ENCODE measurements around the gene ZNF384.

ZNF384 gene

DNA sequence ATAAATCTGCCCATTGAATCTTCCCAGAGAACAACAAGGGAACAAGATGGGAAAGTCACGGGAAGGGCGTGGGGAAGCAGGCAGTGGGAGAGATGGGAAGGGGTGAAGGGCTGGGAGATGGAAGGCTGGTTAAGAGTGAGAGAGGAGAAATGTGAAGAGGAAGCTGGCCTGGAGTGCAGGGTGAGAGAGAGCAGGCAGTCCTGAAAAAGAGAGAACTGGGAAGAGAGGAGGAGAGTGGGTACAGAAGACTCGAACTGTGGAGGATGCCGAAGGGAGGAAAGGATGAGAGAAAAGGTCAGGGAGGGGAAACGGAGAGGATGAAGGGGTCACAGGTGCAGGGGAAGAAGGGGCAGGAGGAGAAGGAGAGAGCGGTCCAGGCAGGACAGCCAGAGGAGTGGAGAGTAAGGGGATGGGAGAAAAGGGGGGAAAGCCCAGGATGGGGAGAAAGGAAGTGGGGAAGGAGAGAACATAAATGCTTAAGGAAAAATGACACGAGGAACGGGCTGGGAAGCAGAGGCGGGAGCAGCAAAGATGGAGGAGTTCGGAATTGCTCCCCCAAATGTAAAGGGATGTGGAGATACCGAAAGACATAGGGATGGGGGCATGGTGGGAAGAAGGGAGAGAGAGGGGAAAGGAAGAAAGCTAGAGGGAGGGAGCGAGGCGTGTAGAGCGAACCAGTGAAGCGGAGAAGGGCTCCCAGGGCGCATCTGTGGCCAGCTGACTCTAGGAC is 10.2 kb upstream of the ZNF384 start:
- DNase-seq (ENCODE audit: low spot score) = no peak

DNA sequence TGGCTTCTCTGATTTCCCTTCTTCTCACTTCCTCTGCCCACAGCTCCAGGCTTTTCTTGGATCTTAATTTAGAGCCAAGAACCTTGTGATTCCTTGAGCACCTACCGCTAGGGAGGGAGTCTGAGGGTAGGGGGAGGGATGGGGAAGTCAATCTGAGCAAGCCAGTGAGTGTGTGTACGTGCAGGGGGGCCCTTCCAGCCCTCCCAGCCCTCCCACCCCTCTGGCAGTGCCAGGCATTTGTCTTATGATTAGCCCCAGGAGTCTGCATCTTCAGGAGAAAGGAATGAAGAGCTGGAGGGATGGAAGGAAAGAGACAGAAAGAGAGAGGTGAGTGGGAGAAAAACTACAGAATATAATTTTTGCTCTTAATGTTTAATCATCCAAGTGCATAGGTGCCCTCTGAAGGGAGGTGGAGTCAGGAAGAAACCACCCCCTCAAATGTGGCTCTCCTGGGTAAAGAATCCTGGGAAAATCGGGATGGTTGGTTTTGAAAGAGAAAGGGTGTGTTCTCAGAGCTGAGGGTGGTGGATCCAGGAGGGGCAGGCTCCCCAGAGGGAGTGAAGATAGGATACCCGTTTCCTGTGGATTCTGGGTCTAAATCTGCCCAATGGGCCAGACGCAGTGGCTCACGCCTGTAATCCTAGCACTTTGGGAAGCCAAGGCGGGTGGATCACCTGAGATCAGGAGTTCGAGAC is 9.3 kb upstream of the ZNF384 start:
- no peak for DNase-seq (ENCODE audit: low spot score)

DNA sequence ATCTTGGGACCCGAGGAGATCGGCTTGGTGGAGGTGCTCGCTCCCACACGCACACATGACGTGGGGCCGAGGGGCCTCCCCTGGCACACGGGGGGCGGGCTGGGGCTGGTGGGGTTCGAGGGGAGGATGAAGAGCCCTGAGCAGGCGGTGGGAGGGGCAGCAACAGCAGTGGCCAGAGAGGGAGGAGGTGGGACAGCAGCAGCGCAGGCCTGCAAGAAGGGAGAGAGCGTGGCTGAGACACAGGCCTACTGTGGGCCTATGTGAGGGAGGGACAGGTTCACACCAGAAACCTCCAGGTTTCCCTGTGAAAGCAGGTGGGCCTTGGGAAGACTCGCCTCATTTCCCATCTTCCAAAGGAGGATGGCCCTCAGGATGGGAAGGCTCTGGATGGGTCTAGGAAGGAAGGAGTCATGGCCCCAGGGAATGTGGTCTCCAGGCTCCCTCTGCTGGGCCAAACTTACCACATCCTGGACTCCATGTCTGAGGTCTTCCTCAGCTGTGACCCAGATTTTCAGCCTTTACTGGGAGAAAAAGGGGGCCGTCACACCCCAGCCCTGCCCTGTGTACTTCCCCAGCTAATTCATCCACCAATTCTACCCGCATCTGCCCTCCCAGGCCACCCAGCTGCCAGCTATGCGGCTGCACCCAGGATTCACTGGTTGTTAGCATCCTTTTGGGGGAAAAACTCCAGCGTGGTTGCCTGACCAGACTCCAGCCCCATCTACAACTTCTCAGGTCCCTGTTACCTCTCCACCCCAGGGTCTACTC is 8.6 kb upstream of the ZNF384 start:
- peak; percentile 23 for DNase-seq (ENCODE audit: low spot score)

GRCh38 chr12:6696690-6697583 is 7.8 kb upstream of the ZNF384 start:
- no peak for DNase-seq (ENCODE audit: low spot score)

DNA sequence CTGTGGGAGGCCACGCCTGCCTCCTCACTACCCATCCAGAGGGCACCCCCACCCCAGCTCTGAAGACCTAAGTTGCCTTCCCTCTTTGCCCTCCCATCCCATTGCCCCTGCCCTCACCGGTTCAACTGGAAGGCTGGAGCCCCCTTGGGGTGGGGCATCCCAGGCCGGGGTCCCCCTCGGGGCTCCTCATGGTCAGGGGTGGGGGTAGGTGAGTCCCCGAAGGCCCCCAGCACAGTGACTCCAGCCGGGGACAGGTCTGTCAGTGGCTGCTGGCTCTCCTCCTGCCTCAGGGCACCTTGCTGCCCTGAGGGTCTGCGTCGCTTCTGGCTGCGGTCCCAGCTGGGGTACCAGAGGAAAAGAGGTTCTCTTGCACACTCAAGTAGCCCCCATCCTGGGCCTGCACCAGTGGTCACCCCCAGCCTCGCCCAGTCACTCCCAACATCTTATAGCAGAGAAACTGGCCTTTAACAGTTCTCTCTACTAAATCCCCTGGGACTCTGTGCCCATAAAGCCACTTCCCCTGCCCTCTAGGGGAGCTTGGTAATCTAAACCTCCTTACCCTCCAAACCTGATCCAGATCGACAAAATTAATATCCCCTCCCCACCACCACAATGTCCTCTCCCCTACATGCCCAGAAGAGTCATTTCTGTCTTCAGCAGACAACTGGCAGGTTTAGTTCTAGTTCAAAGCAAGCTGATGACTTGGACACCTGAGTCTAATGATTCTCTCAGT is 6.3 kb upstream of the ZNF384 start:
- DNase-seq (ENCODE audit: low spot score) = no peak

GRCh38 chr12:6694701-6695100 is 5.5 kb upstream of the ZNF384 start:
- DNase-seq (ENCODE audit: low spot score) = no peak

- no peak for DNase-seq (ENCODE audit: low spot score)
These were observed 4.7 kb upstream of the ZNF384 start for GRCh38 chr12:6693832-6694355.

DNA sequence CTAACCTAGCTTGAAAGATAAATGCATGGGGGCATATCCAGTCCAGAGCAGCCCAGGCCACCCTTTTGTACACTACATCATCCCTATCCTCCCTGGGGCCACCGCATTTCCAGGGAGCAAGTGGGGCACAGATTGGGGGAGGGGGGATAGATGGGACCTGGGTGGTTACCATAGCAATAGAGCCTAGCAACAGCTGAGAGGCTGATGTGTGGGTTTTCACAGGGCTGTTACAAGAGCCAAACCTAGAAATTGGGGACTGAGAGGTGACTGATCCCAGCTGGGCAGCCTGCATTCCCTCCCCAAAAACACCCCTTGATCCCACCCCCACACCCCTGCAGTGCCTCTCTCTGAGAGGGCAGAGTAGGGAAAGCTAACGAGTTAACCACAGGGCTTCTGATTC is 3.7 kb upstream of the ZNF384 start:
- peak; percentile 13 for DNase-seq (ENCODE audit: low spot score)

GRCh38 chr12:6691473-6691872 is 2.3 kb upstream of the ZNF384 start:
- no peak for DNase-seq (ENCODE audit: low spot score)

DNA sequence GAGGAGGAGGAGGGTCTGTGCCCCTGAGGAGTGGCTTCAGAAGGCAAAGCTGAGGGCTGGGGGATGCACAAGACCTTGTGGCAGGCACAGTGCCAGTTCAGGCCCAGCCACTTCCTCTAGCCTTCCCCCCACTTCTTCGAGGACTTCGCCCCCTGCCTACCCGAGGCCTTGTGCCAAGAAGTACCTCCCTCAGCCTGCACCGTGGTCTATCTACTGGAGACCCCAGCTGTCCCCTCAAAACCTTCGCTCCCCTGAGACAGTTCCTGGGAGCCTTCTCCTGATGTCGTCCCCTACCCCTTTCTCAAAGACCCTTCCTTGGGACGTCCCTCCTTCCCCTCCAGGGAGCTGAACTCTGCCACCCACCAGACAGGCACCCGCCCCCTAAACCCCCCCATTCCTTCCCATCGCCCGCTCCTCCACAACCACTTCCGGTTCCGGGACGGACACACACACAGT is 604 bp downstream of the ZNF384 start:
- peak; percentile 94 for DNase-seq (ENCODE audit: low spot score)

DNA sequence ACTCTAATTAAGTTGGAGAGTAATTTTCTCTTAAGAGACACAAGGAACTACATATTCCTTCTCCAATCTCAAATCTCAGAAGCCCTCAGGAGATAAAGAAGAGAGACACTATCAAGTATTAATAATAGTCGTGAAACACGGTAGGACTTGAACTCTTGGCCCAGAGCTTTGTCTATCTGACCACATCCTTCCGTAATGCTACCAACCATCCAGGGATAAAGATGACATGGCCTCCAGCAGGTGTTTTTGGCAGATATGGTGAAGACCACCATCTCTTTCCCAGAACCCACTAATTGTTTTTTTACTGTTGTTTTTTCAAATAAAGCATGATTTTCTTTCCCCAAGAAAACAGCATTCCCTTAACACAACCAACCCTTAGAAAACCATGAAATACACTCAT is 3.4 kb downstream of the ZNF384 start:
- DNase-seq (ENCODE audit: low spot score) = no peak

DNA sequence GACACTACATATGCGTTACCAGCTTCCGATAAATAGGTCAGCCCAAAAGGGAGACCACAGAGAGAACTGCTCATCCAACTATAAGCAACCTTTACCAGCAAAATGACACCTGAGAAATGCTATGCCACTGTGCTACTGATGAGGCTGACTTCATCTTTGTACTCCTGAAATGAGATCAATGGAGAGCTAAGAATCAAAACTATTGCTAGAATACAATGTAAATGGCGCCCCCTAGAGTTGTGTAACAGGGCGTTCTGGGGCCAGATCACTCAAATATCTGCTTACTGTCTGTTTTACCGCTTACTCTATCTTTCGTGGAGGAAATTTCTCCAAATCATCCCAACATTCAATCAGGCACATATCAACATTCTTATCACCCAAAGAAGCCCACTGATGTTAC is 4.6 kb downstream of the ZNF384 start:
- peak; percentile 37 for DNase-seq (ENCODE audit: low spot score)

- DNase-seq (ENCODE audit: low spot score) = no peak
These were observed 12.2 kb downstream of the ZNF384 start for GRCh38 chr12:6676962-6677361.

DNA sequence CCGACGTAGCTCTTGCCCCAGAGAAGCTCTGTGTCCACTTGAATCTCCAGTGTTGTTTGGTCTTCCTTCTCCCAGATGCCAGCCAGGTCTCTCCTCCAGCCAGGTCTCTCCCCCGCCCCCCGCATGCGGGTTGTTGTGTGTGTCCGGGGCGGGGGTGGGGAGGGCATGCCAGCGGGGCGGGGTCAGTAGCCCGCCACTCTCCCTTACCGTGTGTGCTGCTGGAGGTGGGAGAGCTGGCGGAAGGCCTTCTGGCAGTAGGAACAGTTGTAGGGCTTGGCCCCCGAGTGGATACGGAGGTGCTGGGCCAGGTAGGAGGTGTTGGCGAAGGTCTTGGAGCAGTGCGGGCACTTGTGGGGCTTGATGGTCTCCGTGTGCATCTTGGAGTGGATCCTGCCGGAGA is 17.0 kb downstream of the ZNF384 start:
- DNase-seq (ENCODE audit: low spot score) = no peak

GRCh38 chr12:6667559-6668210 is 21.5 kb downstream of the ZNF384 start:
- DNase-seq (ENCODE audit: low spot score) = no peak

DNA sequence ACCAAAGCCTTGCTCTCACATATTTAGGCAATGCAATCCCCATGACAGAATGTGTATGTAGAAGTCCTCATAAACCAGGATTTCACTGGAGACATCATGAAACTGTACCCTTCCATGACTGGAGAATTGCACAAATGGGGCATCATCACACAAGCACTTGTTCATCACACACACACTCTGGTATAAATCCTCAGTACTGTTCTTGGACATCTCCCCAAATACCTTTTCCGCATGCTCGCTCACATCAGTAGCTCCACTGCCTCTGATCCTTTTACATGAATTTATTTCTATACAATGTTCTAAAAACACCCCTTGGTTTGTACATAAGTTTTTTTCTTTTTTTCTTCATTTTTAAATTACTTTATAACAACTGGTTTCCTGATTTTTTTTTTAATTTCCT is 23.0 kb downstream of the ZNF384 start:
- DNase-seq (ENCODE audit: low spot score) = no peak

- no peak for DNase-seq (ENCODE audit: low spot score)
These were observed 24.3 kb downstream of the ZNF384 start for GRCh38 chr12:6664902-6665301.

DNA sequence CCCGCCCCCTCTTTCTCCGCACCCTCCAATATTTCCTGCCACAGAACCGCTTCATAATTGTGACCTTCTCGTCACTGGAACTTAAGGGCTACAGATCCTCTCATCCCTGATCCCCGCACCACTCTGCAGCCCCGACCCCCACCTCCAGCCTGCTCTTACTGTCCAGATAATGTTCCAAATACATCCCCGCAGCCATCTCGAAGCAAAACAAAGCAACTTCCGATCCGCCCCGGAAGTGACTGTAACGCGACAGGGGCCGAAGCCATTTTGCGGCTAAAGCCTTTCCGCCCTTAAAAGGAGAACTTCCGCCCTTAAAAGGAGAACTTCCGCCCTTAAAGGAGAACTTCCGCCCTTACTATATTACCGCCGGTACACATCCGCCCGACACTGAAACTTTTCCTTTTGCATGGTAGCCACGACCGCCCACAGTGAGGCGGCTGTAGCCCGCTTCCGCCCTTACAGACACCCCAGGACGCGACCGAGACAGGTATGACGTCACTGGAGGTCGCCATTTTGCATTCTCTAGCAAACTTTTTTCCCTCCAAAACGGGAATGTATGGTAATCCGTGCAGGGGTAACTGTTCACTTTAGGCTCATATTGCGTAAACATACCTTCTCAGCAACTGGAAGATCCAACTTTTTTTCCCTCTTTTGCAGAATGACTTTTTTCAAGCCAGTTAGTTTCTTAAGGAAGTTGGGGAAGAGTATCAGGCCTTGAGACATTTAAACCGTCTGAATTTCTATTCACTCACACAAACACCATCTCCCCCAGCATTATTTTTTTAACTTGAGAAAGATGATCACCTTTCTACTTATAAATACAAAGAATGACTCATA is 26.1 kb downstream of the ZNF384 start, which contains the start of gene ING4:
Gene ING4 (minus strand): TSS at position 214 of the 837 bp plus-strand sequence. CDS start 18 bp downstream, at position 196.
- peak; percentile 100 for DNase-seq (ENCODE audit: low spot score)

DNA sequence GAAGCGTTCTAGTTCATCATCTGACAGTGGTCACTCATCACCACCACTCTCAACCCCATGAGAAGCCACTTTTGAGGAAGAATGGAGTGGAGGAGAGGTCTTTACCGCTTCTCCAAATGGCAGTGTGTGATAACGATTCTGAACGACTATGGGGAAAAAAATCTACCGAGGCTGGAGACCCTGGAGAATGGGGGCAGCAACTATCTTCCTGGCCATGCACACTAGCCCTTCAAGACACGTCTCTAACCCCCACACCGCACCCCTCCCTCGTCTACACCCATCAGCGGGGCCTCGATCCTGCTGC is 26.6 kb downstream of the ZNF384 start:
- DNase-seq (ENCODE audit: low spot score) = no peak

GRCh38 chr12:6653987-6654386 is 35.2 kb downstream of the ZNF384 start:
- no peak for DNase-seq (ENCODE audit: low spot score)

Data from Ammon's horn (tissue), 1 donor.